ENCODE results near the gene TIMM17A. TPM values are rescaled to one million over a fixed set of nuclear protein-coding genes. Genes with fewer than 3 reads are reported as not detected.

Gene TIMM17A
- total and polyA plus RNA-seq, 2 experiments from 2014 or later: 68.8 to 123 TPM

DNA sequence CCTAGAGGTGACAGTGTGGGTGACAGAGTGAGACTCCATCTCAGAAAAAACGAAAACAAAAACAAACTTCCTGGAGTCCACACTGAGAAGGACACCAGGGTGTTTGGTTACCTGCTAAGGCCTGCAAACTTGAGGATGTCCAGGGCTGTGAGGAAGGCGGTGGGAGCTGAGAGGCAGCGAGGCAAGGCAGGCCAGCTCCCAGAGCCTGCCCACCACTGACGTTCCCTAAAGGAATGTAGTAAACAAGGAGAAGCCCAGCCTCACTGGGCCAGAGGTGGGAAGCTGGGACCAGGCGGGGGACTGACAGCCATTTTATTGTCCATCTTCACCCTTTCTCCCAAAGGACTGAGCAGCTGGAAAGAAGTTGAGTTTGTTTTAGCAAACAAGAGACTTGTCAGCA, 42.5 kb upstream of the TIMM17A start:
- Histone ChIP-seq H3K9me2 (ENCODE audit: insufficient read depth) (no peaks in the 10 kb centered on the region), H3K9me3 (ENCODE audit: low read depth) (no peaks in the 10 kb centered on the region), H3K9ac (no peak overlapping the region), H4K20me1 (ENCODE audit: insufficient read depth) (no peaks in the 10 kb centered on the region), H3K4me2 (ENCODE audit: unreplicated experiment) (no peak overlapping the region), H3F3A (ENCODE audit: insufficient read depth) (peaks cover 20% of the 10 kb centered on the region), H3K4me3 (no peak overlapping the region), H2AFZ (peak overlapping the region; percentile 68), H3K27me3 (replicated peaks; ENCODE audit: insufficient read depth) (no peaks in the 10 kb centered on the region), H3K36me3 (ENCODE audit: low read depth) (no peaks in the 10 kb centered on the region), H3K79me2 (ENCODE audit: insufficient read depth) (no peaks in the 10 kb centered on the region), H3K27ac (no peak overlapping the region), H3K4me1 (ENCODE audit: insufficient read depth) (peaks cover 28% of the 10 kb centered on the region)
- in situ Hi-C loops (cut with MboI): no loop called here
- WGBS, 2 experiments (ENCODE audit: low coverage in 1 of 2, low lambda C conversion rate in 2 of 2, missing lambda C conversion rate in 2 of 2): 58 to 65% methylated on average over 5 of the region's 5 CpGs
- TF ChIP-seq EZH2 (IDR thresholded peaks at IDR 0.05; ENCODE audit: insufficient read depth, poor library complexity, severe bottlenecking) (no peak), EZH2phosphoT487 (IDR thresholded peaks at IDR 0.05; ENCODE audit: insufficient read depth, low read depth) (no peak)
- DNase-seq: peak; percentile 35

DNA sequence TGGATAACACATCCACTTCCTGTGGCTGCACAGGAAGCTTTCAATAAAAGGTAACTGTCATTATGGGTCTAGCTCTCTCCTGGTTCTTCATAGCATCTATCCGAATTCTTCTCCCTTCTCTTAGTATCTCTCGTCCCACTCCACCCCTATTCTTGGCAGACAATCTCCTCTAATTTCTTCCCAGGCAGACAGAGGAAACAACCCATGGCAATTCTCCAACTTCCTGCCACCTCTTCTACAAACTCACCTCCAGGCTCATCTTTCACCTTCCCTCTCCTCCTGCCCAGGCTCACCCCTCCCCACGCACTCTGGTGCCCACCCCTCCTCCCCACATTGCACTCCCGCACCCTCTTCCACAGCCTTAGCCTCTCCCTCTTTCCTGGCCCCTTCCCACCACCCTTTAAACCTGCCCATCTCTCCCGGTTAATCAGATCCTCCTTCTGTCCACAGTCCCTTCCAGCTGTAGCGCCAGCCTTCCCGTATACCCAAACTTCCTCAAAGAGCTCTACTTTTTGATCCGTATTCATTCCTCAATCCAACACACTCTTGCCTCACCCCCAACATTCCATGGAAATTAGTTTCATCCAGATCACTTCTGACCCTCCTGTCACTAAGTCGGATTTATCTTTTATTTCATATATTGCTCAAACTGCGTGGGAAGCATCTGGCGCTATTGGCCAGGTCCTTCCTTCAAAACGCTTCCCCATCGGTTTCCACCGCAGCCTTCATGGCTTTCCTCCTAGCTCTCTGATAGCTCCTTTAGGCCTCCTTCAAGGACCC, 40.7 kb upstream of the TIMM17A start:
- no peak overlapping the region for H3K4me2 ChIP-seq (ENCODE audit: unreplicated experiment)
- peaks cover 35% of the 10 kb centered on the region for H3K4me1 ChIP-seq (ENCODE audit: insufficient read depth)
- 75 to 78% methylated on average over 12 to 14 of the region's 14 CpGs for WGBS, 2 experiments (ENCODE audit: low coverage in 1 of 2, low lambda C conversion rate in 2 of 2, missing lambda C conversion rate in 2 of 2)
- no peaks in the 10 kb centered on the region for H3K36me3 ChIP-seq (ENCODE audit: low read depth)
- in situ Hi-C loops (cut with MboI): no loop called here
- DNase-seq: no peak
- no peak overlapping the region for H3K9ac ChIP-seq
- H2AFZ ChIP-seq: no peak overlapping the region
- H3K9me3 ChIP-seq (ENCODE audit: low read depth): no peaks in the 10 kb centered on the region
- peaks cover 27% of the 10 kb centered on the region for H3F3A ChIP-seq (ENCODE audit: insufficient read depth)
- no peaks in the 10 kb centered on the region for H3K9me2 ChIP-seq (ENCODE audit: insufficient read depth)
- TF ChIP-seq EZH2 (IDR thresholded peaks at IDR 0.05; ENCODE audit: insufficient read depth, poor library complexity, severe bottlenecking): no peak
- no peak for TF ChIP-seq EZH2phosphoT487 (IDR thresholded peaks at IDR 0.05; ENCODE audit: insufficient read depth, low read depth)
- H3K27me3 ChIP-seq (replicated peaks; ENCODE audit: insufficient read depth): no peaks in the 10 kb centered on the region
- no peak overlapping the region for H3K4me3 ChIP-seq
- H3K79me2 ChIP-seq (ENCODE audit: insufficient read depth): no peaks in the 10 kb centered on the region
- H4K20me1 ChIP-seq (ENCODE audit: insufficient read depth): no peaks in the 10 kb centered on the region
- no peak overlapping the region for H3K27ac ChIP-seq

DNA sequence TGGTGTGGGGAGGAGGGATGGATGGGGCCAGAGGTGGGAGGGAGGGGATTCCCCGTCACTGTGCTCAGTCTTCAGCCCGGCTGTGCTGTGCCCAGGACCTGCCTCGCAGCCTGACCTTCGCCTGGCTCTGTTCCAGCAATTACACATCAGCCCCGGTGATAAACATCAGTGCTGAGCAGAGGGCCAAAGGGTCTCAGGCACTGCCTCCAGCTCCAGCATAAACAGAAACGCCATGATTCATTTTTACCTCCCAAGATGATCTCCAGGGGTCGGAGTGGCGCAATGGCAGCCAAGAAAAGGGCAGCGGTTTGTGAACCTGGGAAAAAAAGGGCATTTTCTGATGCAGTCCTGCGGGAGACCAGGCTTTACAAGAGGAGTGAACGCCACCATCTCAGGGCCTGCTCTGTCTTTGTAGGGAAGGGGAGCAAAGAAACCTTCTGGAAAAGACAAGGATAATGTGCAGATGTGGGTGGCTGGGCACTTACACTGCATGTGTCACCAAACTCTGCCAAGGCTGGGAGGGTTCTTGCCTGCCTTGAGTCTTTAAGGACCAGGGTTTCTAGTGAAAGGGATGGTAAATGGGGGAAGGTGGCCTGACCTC, 38.6 kb upstream of the TIMM17A start:
- Histone ChIP-seq H3K4me2 (ENCODE audit: unreplicated experiment) (peak overlapping the region; percentile 67), H3K36me3 (ENCODE audit: low read depth) (no peaks in the 10 kb centered on the region), H3K9ac (peak overlapping the region; percentile 50), H3F3A (ENCODE audit: insufficient read depth) (peaks cover 27% of the 10 kb centered on the region), H4K20me1 (ENCODE audit: insufficient read depth) (no peaks in the 10 kb centered on the region), H3K9me2 (ENCODE audit: insufficient read depth) (no peaks in the 10 kb centered on the region), H2AFZ (peak overlapping the region; percentile 67), H3K9me3 (ENCODE audit: low read depth) (no peaks in the 10 kb centered on the region), H3K4me3 (peak overlapping the region; percentile 4), H3K27me3 (replicated peaks; ENCODE audit: insufficient read depth) (no peaks in the 10 kb centered on the region), H3K79me2 (ENCODE audit: insufficient read depth) (no peaks in the 10 kb centered on the region), H3K27ac (peak overlapping the region; percentile 77), H3K4me1 (ENCODE audit: insufficient read depth) (peaks cover 35% of the 10 kb centered on the region)
- WGBS, 2 experiments (ENCODE audit: low coverage in 1 of 2, low lambda C conversion rate in 2 of 2, missing lambda C conversion rate in 2 of 2): 13 to 18% methylated on average over 9 to 11 of the region's 11 CpGs
- DNase-seq: peak; percentile 88
- in situ Hi-C loops (cut with MboI): no loop called here
- TF ChIP-seq EZH2 (IDR thresholded peaks at IDR 0.05; ENCODE audit: insufficient read depth, poor library complexity, severe bottlenecking): no peak
- no peak for TF ChIP-seq EZH2phosphoT487 (IDR thresholded peaks at IDR 0.05; ENCODE audit: insufficient read depth, low read depth)

DNA sequence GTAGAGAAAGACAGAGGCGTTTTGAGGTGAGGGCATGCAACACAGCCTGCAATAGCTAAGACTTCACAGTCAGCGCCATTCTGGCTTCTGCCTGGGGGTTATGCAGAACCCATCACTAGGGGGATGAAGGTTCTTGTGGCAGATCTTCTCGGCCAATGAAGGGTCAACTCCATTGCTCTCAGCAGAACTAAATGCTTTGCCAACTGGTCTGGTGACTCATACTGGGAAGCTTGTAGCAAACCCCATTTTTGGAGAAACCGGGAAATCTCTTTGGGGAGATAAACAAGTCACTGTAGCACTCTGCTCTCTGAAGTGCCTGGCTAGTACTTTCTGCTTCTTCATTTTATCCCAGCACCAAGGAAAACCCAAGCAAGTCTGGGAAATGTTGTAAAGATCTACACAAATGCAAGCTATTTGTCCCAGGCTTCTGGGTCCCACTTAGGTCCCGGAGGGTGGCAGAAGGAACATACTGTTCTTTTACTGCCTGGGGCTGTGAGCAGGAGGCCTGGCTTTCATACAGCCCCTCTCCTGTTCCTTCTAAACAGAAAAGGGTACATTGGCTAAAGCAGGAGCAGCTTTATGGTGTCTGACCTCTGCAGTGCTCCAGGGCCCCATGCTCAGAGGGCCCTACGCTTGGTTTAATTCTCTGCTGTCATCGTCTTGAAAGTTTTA, 37.8 kb upstream of the TIMM17A start:
- no peak for TF ChIP-seq EZH2phosphoT487 (IDR thresholded peaks at IDR 0.05; ENCODE audit: insufficient read depth, low read depth)
- Histone ChIP-seq H3K4me1 (ENCODE audit: insufficient read depth) (peaks cover 35% of the 10 kb centered on the region), H3K36me3 (ENCODE audit: low read depth) (no peaks in the 10 kb centered on the region), H4K20me1 (ENCODE audit: insufficient read depth) (no peaks in the 10 kb centered on the region), H3K4me3 (0 out of 2 replicates have a peak overlapping the region, but pooled peaks have one; percentile 18), H3K27ac (peak overlapping the region; percentile 77), H3K9me3 (ENCODE audit: low read depth) (no peaks in the 10 kb centered on the region), H3K27me3 (replicated peaks; ENCODE audit: insufficient read depth) (no peaks in the 10 kb centered on the region), H3K9ac (peak overlapping the region; percentile 50), H3K4me2 (ENCODE audit: unreplicated experiment) (peak overlapping the region; percentile 67), H2AFZ (peak overlapping the region; percentile 67), H3K79me2 (ENCODE audit: insufficient read depth) (no peaks in the 10 kb centered on the region), H3K9me2 (ENCODE audit: insufficient read depth) (no peaks in the 10 kb centered on the region), H3F3A (ENCODE audit: insufficient read depth) (peaks cover 27% of the 10 kb centered on the region)
- in situ Hi-C loops (cut with MboI): no loop called here
- WGBS, 2 experiments (ENCODE audit: low coverage in 1 of 2, low lambda C conversion rate in 2 of 2, missing lambda C conversion rate in 2 of 2): 47 to 55% methylated on average over 7 of the region's 7 CpGs
- peak; percentile 91 for DNase-seq

Data from GM23248 (cell line).